ENCODE results near the gene METTL4. TPM values are rescaled to one million over a fixed set of nuclear protein-coding genes. Genes with fewer than 3 reads are reported as not detected.

The METTL4 gene
- total and polyA plus RNA-seq, 2 of the 8 experiments (the other 6 are each of a cell fraction or from before 2014, with no cell fraction given), result 8.5 to 11.5 TPM

DNA sequence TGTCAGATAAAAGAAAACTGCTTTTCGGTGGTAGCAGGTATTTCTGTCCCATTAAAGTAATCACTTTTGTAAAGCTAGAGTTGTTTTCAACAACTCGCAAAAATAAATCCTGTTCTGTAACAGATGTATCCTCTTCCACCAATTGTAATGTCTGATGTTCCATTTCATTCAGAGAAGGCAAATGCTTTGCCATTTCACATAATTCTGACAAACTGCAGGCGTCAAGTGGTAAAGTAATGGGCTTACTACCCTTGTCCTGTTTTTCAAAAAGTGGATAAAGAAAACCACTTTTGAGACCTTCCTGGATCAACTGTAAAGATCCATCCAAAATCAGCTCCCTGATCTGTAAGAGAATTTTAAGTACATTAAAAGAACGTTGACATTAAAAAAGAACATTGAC, 16.6 kb downstream of the METTL4 start (continued):
- TF ChIP-seq, protein P1, sequence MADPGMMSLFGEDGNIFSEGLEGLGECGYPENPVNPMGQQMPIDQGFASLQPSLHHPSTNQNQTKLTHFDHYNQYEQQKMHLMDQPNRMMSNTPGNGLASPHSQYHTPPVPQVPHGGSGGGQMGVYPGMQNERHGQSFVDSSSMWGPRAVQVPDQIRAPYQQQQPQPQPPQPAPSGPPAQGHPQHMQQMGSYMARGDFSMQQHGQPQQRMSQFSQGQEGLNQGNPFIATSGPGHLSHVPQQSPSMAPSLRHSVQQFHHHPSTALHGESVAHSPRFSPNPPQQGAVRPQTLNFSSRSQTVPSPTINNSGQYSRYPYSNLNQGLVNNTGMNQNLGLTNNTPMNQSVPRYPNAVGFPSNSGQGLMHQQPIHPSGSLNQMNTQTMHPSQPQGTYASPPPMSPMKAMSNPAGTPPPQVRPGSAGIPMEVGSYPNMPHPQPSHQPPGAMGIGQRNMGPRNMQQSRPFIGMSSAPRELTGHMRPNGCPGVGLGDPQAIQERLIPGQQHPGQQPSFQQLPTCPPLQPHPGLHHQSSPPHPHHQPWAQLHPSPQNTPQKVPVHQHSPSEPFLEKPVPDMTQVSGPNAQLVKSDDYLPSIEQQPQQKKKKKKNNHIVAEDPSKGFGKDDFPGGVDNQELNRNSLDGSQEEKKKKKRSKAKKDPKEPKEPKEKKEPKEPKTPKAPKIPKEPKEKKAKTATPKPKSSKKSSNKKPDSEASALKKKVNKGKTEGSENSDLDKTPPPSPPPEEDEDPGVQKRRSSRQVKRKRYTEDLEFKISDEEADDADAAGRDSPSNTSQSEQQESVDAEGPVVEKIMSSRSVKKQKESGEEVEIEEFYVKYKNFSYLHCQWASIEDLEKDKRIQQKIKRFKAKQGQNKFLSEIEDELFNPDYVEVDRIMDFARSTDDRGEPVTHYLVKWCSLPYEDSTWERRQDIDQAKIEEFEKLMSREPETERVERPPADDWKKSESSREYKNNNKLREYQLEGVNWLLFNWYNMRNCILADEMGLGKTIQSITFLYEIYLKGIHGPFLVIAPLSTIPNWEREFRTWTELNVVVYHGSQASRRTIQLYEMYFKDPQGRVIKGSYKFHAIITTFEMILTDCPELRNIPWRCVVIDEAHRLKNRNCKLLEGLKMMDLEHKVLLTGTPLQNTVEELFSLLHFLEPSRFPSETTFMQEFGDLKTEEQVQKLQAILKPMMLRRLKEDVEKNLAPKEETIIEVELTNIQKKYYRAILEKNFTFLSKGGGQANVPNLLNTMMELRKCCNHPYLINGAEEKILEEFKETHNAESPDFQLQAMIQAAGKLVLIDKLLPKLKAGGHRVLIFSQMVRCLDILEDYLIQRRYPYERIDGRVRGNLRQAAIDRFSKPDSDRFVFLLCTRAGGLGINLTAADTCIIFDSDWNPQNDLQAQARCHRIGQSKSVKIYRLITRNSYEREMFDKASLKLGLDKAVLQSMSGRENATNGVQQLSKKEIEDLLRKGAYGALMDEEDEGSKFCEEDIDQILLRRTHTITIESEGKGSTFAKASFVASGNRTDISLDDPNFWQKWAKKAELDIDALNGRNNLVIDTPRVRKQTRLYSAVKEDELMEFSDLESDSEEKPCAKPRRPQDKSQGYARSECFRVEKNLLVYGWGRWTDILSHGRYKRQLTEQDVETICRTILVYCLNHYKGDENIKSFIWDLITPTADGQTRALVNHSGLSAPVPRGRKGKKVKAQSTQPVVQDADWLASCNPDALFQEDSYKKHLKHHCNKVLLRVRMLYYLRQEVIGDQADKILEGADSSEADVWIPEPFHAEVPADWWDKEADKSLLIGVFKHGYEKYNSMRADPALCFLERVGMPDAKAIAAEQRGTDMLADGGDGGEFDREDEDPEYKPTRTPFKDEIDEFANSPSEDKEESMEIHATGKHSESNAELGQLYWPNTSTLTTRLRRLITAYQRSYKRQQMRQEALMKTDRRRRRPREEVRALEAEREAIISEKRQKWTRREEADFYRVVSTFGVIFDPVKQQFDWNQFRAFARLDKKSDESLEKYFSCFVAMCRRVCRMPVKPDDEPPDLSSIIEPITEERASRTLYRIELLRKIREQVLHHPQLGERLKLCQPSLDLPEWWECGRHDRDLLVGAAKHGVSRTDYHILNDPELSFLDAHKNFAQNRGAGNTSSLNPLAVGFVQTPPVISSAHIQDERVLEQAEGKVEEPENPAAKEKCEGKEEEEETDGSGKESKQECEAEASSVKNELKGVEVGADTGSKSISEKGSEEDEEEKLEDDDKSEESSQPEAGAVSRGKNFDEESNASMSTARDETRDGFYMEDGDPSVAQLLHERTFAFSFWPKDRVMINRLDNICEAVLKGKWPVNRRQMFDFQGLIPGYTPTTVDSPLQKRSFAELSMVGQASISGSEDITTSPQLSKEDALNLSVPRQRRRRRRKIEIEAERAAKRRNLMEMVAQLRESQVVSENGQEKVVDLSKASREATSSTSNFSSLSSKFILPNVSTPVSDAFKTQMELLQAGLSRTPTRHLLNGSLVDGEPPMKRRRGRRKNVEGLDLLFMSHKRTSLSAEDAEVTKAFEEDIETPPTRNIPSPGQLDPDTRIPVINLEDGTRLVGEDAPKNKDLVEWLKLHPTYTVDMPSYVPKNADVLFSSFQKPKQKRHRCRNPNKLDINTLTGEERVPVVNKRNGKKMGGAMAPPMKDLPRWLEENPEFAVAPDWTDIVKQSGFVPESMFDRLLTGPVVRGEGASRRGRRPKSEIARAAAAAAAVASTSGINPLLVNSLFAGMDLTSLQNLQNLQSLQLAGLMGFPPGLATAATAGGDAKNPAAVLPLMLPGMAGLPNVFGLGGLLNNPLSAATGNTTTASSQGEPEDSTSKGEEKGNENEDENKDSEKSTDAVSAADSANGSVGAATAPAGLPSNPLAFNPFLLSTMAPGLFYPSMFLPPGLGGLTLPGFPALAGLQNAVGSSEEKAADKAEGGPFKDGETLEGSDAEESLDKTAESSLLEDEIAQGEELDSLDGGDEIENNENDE (IDR thresholded peaks at IDR 0.05; ENCODE audit: insufficient replicate concordance, low read length), result no peak
- TF ChIP-seq, protein P2, sequence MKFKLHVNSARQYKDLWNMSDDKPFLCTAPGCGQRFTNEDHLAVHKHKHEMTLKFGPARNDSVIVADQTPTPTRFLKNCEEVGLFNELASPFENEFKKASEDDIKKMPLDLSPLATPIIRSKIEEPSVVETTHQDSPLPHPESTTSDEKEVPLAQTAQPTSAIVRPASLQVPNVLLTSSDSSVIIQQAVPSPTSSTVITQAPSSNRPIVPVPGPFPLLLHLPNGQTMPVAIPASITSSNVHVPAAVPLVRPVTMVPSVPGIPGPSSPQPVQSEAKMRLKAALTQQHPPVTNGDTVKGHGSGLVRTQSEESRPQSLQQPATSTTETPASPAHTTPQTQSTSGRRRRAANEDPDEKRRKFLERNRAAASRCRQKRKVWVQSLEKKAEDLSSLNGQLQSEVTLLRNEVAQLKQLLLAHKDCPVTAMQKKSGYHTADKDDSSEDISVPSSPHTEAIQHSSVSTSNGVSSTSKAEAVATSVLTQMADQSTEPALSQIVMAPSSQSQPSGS (IDR thresholded peaks at IDR 0.05; ENCODE audit: low read length), result no peak
- TF ChIP-seq POU5F1 (IDR thresholded peaks at IDR 0.05; ENCODE audit: low read depth, low read length) (no peak), CEBPB (IDR thresholded peaks at IDR 0.05; ENCODE audit: low read depth, low read length) (no peak), EGR1 (IDR thresholded peaks at IDR 0.05; ENCODE audit: borderline replicate concordance, low read depth, low read length) (no peak), KDM5A (IDR thresholded peaks at IDR 0.05; ENCODE audit: low read length) (no peak), RNF2 (IDR thresholded peaks at IDR 0.05; ENCODE audit: borderline replicate concordance, low read depth, low read length, missing control alignments, poor library complexity, severe bottlenecking) (no peak), ASH2L (IDR thresholded peaks at IDR 0.05; ENCODE audit: low read length) (no peak)

All from H1 (cell line).